HL-60 (cell line): ENCODE measurements around the gene ALK.

Source experiments
- CTCF ChIP-seq: IDR thresholded peaks from one replicate; pipeline ENCODE4 v1.5.1; 2011; ENCODE audit warnings: low read length, control low read depth, inconsistent platforms; ENCODE audit not compliant: insufficient read depth
- GABPA ChIP-seq: IDR thresholded peaks from 2 replicates; pipeline ENCODE4 v1.6.1; 2012; ENCODE audit warnings: low read depth
- POLR2AphosphoS5 ChIP-seq: IDR thresholded peaks from 2 replicates; pipeline ENCODE4 v1.6.1; 2012; ENCODE audit warnings: low read depth
- REST ChIP-seq: IDR thresholded peaks from 2 replicates; pipeline ENCODE4 v1.6.1; 2012; ENCODE audit warnings: low read depth; ENCODE audit not compliant: insufficient replicate concordance
- SPI1 ChIP-seq: IDR thresholded peaks from 2 replicates; pipeline ENCODE4 v1.6.1; 2012; ENCODE audit warnings: low read depth, mild to moderate bottlenecking, borderline replicate concordance

- TF ChIP-seq REST (no peak), CTCF (no peak), POLR2AphosphoS5 (no peak), SPI1 (no peak), GABPA (no peak)
Measured at GRCh38 chr2:29557268-29557667, 364.1 kb downstream of the ALK start.
